GM06990 (cell line): ENCODE results near the gene MAOB.
"Not testable (repeated sequence)": the region's sequence is repeated elsewhere in the genome, so short reads cannot be mapped to it uniquely, and the experiment has no call there.

ENCODE experiments used
- DNase-seq: peaks from one replicate; pipeline ENCODE4 v3.0.0-alpha.2; 2011; ENCODE audit not compliant: insufficient read length; ENCODE audit errors: extremely low read depth
- H3K27me3 ChIP-seq: replicated peaks from 2 replicates; pipeline ENCODE4 v1.6.0; 2011; ENCODE audit warnings: low read length; ENCODE audit not compliant: control insufficient read depth, insufficient read depth
- H3K36me3 ChIP-seq: 2 replicates; pipeline ENCODE4 v1.5.1; 2011; ENCODE audit warnings: low read length; ENCODE audit not compliant: control insufficient read depth, insufficient read depth
- H3K4me3 ChIP-seq: replicated peaks from 2 replicates; pipeline ENCODE4 v1.5.1; 2011; ENCODE audit warnings: low read depth, mild to moderate bottlenecking, control low read depth, low read length
- CTCF ChIP-seq: IDR thresholded peaks from 2 replicates; pipeline ENCODE4 v1.5.1; 2011; ENCODE audit warnings: low read length, control low read depth, mild to moderate bottlenecking, inconsistent platforms; ENCODE audit not compliant: insufficient read depth, poor library complexity, severe bottlenecking

MAOB gene

GRCh38 chrX:43734444-43734843 lies 147.8 kb downstream of the MAOB start:
- no peak for DNase-seq
- H3K4me3 ChIP-seq: no peak overlapping the region
- H3K27me3 ChIP-seq: no peaks in the 10 kb centered on the region
- H3K36me3 ChIP-seq: no peaks in the 10 kb centered on the region
- no peak for TF ChIP-seq CTCF

GRCh38 chrX:43733699-43734098 lies 148.6 kb downstream of the MAOB start:
- H3K27me3 ChIP-seq: no peaks in the 10 kb centered on the region
- no peak for DNase-seq

GRCh38 chrX:43731086-43731485 lies 151.2 kb downstream of the MAOB start:
- no peak overlapping the region for H3K4me3 ChIP-seq
- H3K27me3 ChIP-seq: no peaks in the 10 kb centered on the region
- TF ChIP-seq CTCF: no peak
- no peaks in the 10 kb centered on the region for H3K36me3 ChIP-seq
- DNase-seq: no peak

More at GRCh38 chrX:43733699-43734098, 148.6 kb downstream of the MAOB start:
- H3K36me3 ChIP-seq: no peaks in the 10 kb centered on the region
- H3K4me3 ChIP-seq: no peak overlapping the region
- TF ChIP-seq CTCF: no peak

GRCh38 chrX:43728966-43729365 lies 153.3 kb downstream of the MAOB start:
- H3K36me3 ChIP-seq: no peaks in the 10 kb centered on the region
- H3K4me3 ChIP-seq: no peak overlapping the region
- no peak for TF ChIP-seq CTCF
- no peaks in the 10 kb centered on the region for H3K27me3 ChIP-seq
- no peak for DNase-seq

- DNase-seq: no peak
- no peak for TF ChIP-seq CTCF
- Histone ChIP-seq H3K36me3 (no peaks in the 10 kb centered on the region), H3K27me3 (no peaks in the 10 kb centered on the region), H3K4me3 (no peak overlapping the region)
Measured at GRCh38 chrX:43728002-43728401, 154.2 kb downstream of the MAOB start.

GRCh38 chrX:43727254-43727653 lies 155.0 kb downstream of the MAOB start:
- H3K36me3 ChIP-seq, H3K4me3 ChIP-seq, H3K27me3 ChIP-seq, DNase-seq: not testable (repeated sequence)

- H3K4me3 ChIP-seq, DNase-seq, H3K36me3 ChIP-seq, H3K27me3 ChIP-seq: not testable (repeated sequence)
Measured at GRCh38 chrX:43725227-43725626, 157.0 kb downstream of the MAOB start.
